PFSK-1 (cell line): Measurements from ENCODE around the gene GRIFIN.

Source experiments
- POLR2AphosphoS5 ChIP-seq: IDR thresholded peaks from 2 replicates; pipeline ENCODE4 v1.6.1; 2012; ENCODE audit warnings: low read depth, mild to moderate bottlenecking, control low read depth, low read length, moderate library complexity
- REST ChIP-seq, 2 experiments: IDR thresholded peaks; 2 replicates each; pipeline versions ENCODE4 v1.6.1 to v1.8.0; 2011 to 2012; ENCODE audit warnings: low read depth in 2 of 2, low read length in 2 of 2, control low read depth in 1 of 2, inconsistent platforms in 1 of 2, mild to moderate bottlenecking in 1 of 2, moderate library complexity in 1 of 2; ENCODE audit not compliant: insufficient read depth in 1 of 2
- TAF1 ChIP-seq: IDR thresholded peaks from 2 replicates; pipeline ENCODE4 v1.6.1; 2012; ENCODE audit warnings: low read length, control low read depth, borderline replicate concordance; ENCODE audit not compliant: insufficient read depth

- TF ChIP-seq TAF1 (no peak), REST (IDR thresholded peaks at IDR 0.05; ENCODE audit: insufficient read depth in 1 of 2, low read depth in 2 of 2, low read length in 2 of 2) (no peak), POLR2AphosphoS5 (no peak)
These were observed 8.0 kb downstream of the GRIFIN start for GRCh38 chr7:2468227-2468626.
